ENCODE results near the gene ACOT8. TPM values are rescaled to one million over a fixed set of nuclear protein-coding genes. Genes with fewer than 3 reads are reported as not detected.

ACOT8 gene
- total and polyA plus RNA-seq, 4 experiments from 2014 or later, result 30.6 to 54.3 (median 35.7) TPM

GRCh38 chr20:45892828-45893500, 35.8 kb upstream of the ACOT8 start:
- H3K4me1 ChIP-seq (ENCODE audit: insufficient read depth, low read length), result peaks cover 37% of the 10 kb centered on the region
- H3K9me3 Mint-ChIP-seq, result peaks cover 0 to 5% (median 0%) of the 10 kb centered on the region in 8 donors
- no peaks in the 10 kb centered on the region for H3K9me3 ChIP-seq (ENCODE audit: control insufficient read depth in 1 of 2, low read length in 2 of 2)
- intact Hi-C loops (cut with micrococcal nuclease), result no loop called here
- H3K27ac Mint-ChIP-seq, result peak overlapping the region in 5 of 7 donors; percentile 75 to 92 (median 89)
- H3K4me3 Mint-ChIP-seq, result peak overlapping the region; percentile 91 to 97 (median 93)
- no peak overlapping the region for H3K27ac ChIP-seq (ENCODE audit: low read depth, low read length)
- no peaks in the 10 kb centered on the region for H3K27me3 ChIP-seq (ENCODE audit: insufficient read depth, low read length)
- H3K4me1 Mint-ChIP-seq, result peaks cover 19 to 43% (median 32%) of the 10 kb centered on the region in 4 donors
- H3K4me3 ChIP-seq (ENCODE audit: low read length in 2 of 2), result no peak overlapping the region
- H3K27me3 Mint-ChIP-seq, result no peaks in the 10 kb centered on the region
- H3K36me3 Mint-ChIP-seq, result peaks cover 0 to 27% of the 10 kb centered on the region in 2 donors
- ChIA-PET POLR2A (ENCODE audit: partially characterized antibody) (interaction anchor here (0.7 to 9.9 kb wide), 9 partner anchors 9 to 112 kb away, joined by 3 to 141 read pairs (median 5); partner anchors contain the start of genes ACOT8, PCIF1, ZNF335 and ZSWIM1), CTCF (ENCODE audit: partially characterized antibody) (interaction anchor here (0.5 to 3.5 kb wide), 10 partner anchors 11 to 122 kb away, joined by 3 to 15 read pairs (median 4); partner anchors contain the start of genes DNTTIP1, PCIF1 and WFDC3)
- peak in 1 of 5 donors; percentile 14 for DNase-seq
- peaks cover 17% of the 10 kb centered on the region for H3K36me3 ChIP-seq (ENCODE audit: insufficient read depth, low read length)

GRCh38 chr20:45892049-45892825, 35.0 kb upstream of the ACOT8 start:
- ChIA-PET CTCF (ENCODE audit: partially characterized antibody) (interaction anchor here (0.5 to 3.5 kb wide), 10 partner anchors 10 to 121 kb away, joined by 3 to 15 read pairs (median 4); partner anchors contain the start of genes DNTTIP1, PCIF1 and WFDC3), POLR2A (ENCODE audit: partially characterized antibody) (interaction anchor here (0.5 to 9.9 kb wide), 12 partner anchors 10 to 113 kb away, joined by 3 to 141 read pairs (median 4); partner anchors contain the start of genes ACOT8, PCIF1, ZNF335 and ZSWIM1)
- Histone ChIP-seq H3K4me1 (ENCODE audit: insufficient read depth, low read length) (peaks cover 37% of the 10 kb centered on the region), H3K4me3 (ENCODE audit: low read length in 2 of 2) (peak overlapping the region; percentile 69 to 79), H3K9me3 (ENCODE audit: control insufficient read depth in 1 of 2, low read length in 2 of 2) (no peaks in the 10 kb centered on the region), H3K27me3 (ENCODE audit: insufficient read depth, low read length) (no peaks in the 10 kb centered on the region), H3K36me3 (ENCODE audit: insufficient read depth, low read length) (peaks cover 12% of the 10 kb centered on the region), H3K27ac (ENCODE audit: low read depth, low read length) (peak overlapping the region; percentile 74)
- peaks cover 0 to 5% (median 0%) of the 10 kb centered on the region in 8 donors for H3K9me3 Mint-ChIP-seq
- intact Hi-C loops (cut with micrococcal nuclease), result no loop called here
- no peaks in the 10 kb centered on the region for H3K27me3 Mint-ChIP-seq
- H3K4me3 Mint-ChIP-seq, result peak overlapping the region; percentile 91 to 97 (median 93)
- DNase-seq, result no peak
- peaks cover 19 to 44% (median 33%) of the 10 kb centered on the region in 4 donors for H3K4me1 Mint-ChIP-seq
- peaks cover 0 to 20% of the 10 kb centered on the region in 2 donors for H3K36me3 Mint-ChIP-seq
- peak overlapping the region; percentile 64 to 93 (median 88) for H3K27ac Mint-ChIP-seq

GRCh38 chr20:45890985-45891983, 34.1 kb upstream of the ACOT8 start, which contains the start of the genes CTSA and NEURL2:
Gene CTSA, plus strand, starts transcription at chr20:45891335. Its CDS starts 234 bp downstream, at chr20:45891569.
Gene NEURL2, minus strand, starts transcription at chr20:45891208. Its CDS starts 217 bp downstream, at chr20:45890991.
- Histone ChIP-seq H3K36me3 (ENCODE audit: insufficient read depth, low read length) (peaks cover 12% of the 10 kb centered on the region), H3K27me3 (ENCODE audit: insufficient read depth, low read length) (no peaks in the 10 kb centered on the region), H3K9me3 (ENCODE audit: control insufficient read depth in 1 of 2, low read length in 2 of 2) (no peaks in the 10 kb centered on the region), H3K4me1 (ENCODE audit: insufficient read depth, low read length) (peaks cover 37% of the 10 kb centered on the region), H3K4me3 (ENCODE audit: low read length in 2 of 2) (peak within 1 kb of the TSS; percentile 69 to 79), H3K27ac (ENCODE audit: low read depth, low read length) (peak within 1 kb of the TSS; percentile 74)
- H3K9me3 Mint-ChIP-seq, result peaks cover 0 to 5% (median 0%) of the 10 kb centered on the region in 8 donors
- peak within 1 kb of the TSS; percentile 76 to 94 (median 90) for H3K27ac Mint-ChIP-seq
- H3K36me3 Mint-ChIP-seq, result peaks cover 0 to 19% of the 10 kb centered on the region in 2 donors
- H3K4me1 Mint-ChIP-seq, result peaks cover 19 to 48% (median 33%) of the 10 kb centered on the region in 4 donors
- CTCF ChIA-PET (ENCODE audit: partially characterized antibody), result interaction anchor here (0.6 to 3.5 kb wide), 16 partner anchors 9 to 91 kb away, joined by 3 to 18 read pairs (median 4); partner anchors contain the start of genes PCIF1 and ZSWIM1
- peak within 1 kb of the TSS; percentile 91 to 97 (median 93) for H3K4me3 Mint-ChIP-seq
- intact Hi-C loops (cut with micrococcal nuclease), result loop anchor here (1.0 to 2.0 kb wide), 5 partner anchors 34 to 92 kb away; partner anchors contain the start of genes ACOT8, ZNF335 and ZSWIM3
- POLR2A ChIA-PET (ENCODE audit: partially characterized antibody), result interaction anchor here (0.9 to 9.9 kb wide), 15 partner anchors 9 to 80 kb away, joined by 3 to 141 read pairs (median 4); partner anchors contain the start of genes ACOT8, PCIF1, ZNF335 and ZSWIM1
- H3K27me3 Mint-ChIP-seq, result no peaks in the 10 kb centered on the region
- peak; percentile 79 to 88 (median 83) for DNase-seq

GRCh38 chr20:45890077-45890984, 33.1 kb upstream of the ACOT8 start:
- Histone ChIP-seq H3K9me3 (ENCODE audit: control insufficient read depth in 1 of 2, low read length in 2 of 2) (no peaks in the 10 kb centered on the region), H3K27ac (ENCODE audit: low read depth, low read length) (peak overlapping the region; percentile 74), H3K4me1 (ENCODE audit: insufficient read depth, low read length) (peaks cover 39% of the 10 kb centered on the region), H3K4me3 (ENCODE audit: low read length in 2 of 2) (peak overlapping the region; percentile 69 to 79), H3K27me3 (ENCODE audit: insufficient read depth, low read length) (no peaks in the 10 kb centered on the region), H3K36me3 (ENCODE audit: insufficient read depth, low read length) (peaks cover 12% of the 10 kb centered on the region)
- intact Hi-C loops (cut with micrococcal nuclease), result loop anchor here (2.0 kb wide), 1 partner anchor 66 kb away; no protein-coding TSS in a partner anchor
- Mint-ChIP-seq H3K4me3 (peak overlapping the region; percentile 91 to 97 (median 93)), H3K27me3 (no peaks in the 10 kb centered on the region), H3K9me3 (peaks cover 0 to 5% (median 0%) of the 10 kb centered on the region in 8 donors), H3K27ac (peak overlapping the region; percentile 73 to 94 (median 87)), H3K4me1 (peaks cover 20 to 53% (median 34%) of the 10 kb centered on the region in 4 donors), H3K36me3 (peaks cover 0 to 19% of the 10 kb centered on the region in 2 donors)
- ChIA-PET POLR2A (ENCODE audit: partially characterized antibody) (interaction anchor here (0.9 to 9.9 kb wide), 16 partner anchors 8 to 81 kb away, joined by 3 to 141 read pairs (median 4); partner anchors contain the start of genes ACOT8, PCIF1, UBE2C and ZNF335), CTCF (ENCODE audit: partially characterized antibody) (interaction anchor here (0.7 to 3.3 kb wide), 18 partner anchors 9 to 96 kb away, joined by 3 to 18 read pairs (median 4); partner anchors contain the start of genes PCIF1 and ZSWIM1)
- DNase-seq, result peak; percentile 25 to 63 (median 37)

- no peaks in the 10 kb centered on the region for H3K27me3 ChIP-seq (ENCODE audit: insufficient read depth, low read length)
- Mint-ChIP-seq H3K4me3 (peak overlapping the region in 2 of 8 donors; percentile 21 to 46), H3K9me3 (peaks cover 0 to 3% (median 0%) of the 10 kb centered on the region in 8 donors), H3K27me3 (no peaks in the 10 kb centered on the region), H3K36me3 (peaks cover 4 to 18% of the 10 kb centered on the region in 2 donors), H3K27ac (peak overlapping the region in 3 of 7 donors; percentile 4 to 90 (median 35)), H3K4me1 (peaks cover 26 to 55% (median 39%) of the 10 kb centered on the region in 4 donors)
- no peaks in the 10 kb centered on the region for H3K9me3 ChIP-seq (ENCODE audit: control insufficient read depth in 1 of 2, low read length in 2 of 2)
- intact Hi-C loops (cut with micrococcal nuclease), result no loop called here
- POLR2A ChIA-PET (ENCODE audit: partially characterized antibody), result interaction anchor here (2.7 to 9.9 kb wide), 3 partner anchors 21 to 46 kb away, joined by 11 to 141 read pairs (median 48); partner anchors contain the start of genes ACOT8, PCIF1 and ZSWIM3
- peaks cover 49% of the 10 kb centered on the region for H3K4me1 ChIP-seq (ENCODE audit: insufficient read depth, low read length)
- peaks cover 4% of the 10 kb centered on the region for H3K36me3 ChIP-seq (ENCODE audit: insufficient read depth, low read length)
- H3K27ac ChIP-seq (ENCODE audit: low read depth, low read length), result no peak overlapping the region
- CTCF ChIA-PET (ENCODE audit: partially characterized antibody), result interaction anchor here (1.2 to 3.3 kb wide), 5 partner anchors 7 to 98 kb away, joined by 3 to 18 read pairs (median 10); partner anchors contain the start of gene ZSWIM1
- no peak for DNase-seq
- no peak overlapping the region for H3K4me3 ChIP-seq (ENCODE audit: low read length in 2 of 2)
These were observed 31.5 kb upstream of the ACOT8 start for GRCh38 chr20:45888681-45889080.

Data from CD4-positive, alpha-beta memory T cell (primary cell).